H9 (cell line): Measurements from ENCODE around the gene TMEM50B. TPM values are rescaled to one million over a fixed set of nuclear protein-coding genes. Genes with fewer than 3 reads are reported as not detected.
A peak's percentile ranks its signal among the peaks of the same experiment; 100 is the strongest.

ENCODE experiments used
- DNase-seq: peaks from one replicate; pipeline ENCODE4 v3.0.0-alpha.2; 2017
- H2AFZ ChIP-seq: one replicate; pipeline ENCODE4 v1.6.1; 2013; ENCODE audit warnings: mild to moderate bottlenecking, low read length, control low read depth, moderate library complexity
- H2AK5ac ChIP-seq: 2 replicates; pipeline ENCODE4 v1.6.1; 2013; ENCODE audit warnings: low read length, control low read depth, mixed read lengths; ENCODE audit not compliant: insufficient read length
- H2BK120ac ChIP-seq: one replicate; pipeline ENCODE4 v1.6.1; 2013; ENCODE audit warnings: low read depth, mild to moderate bottlenecking, low read length, control low read depth, inconsistent platforms; ENCODE audit not compliant: poor library complexity, severe bottlenecking
- H2BK12ac ChIP-seq: 2 replicates; pipeline ENCODE4 v1.6.1; 2013; ENCODE audit warnings: low read length, control low read depth, mixed read lengths, low read depth; ENCODE audit not compliant: insufficient read length
- H2BK15ac ChIP-seq: 2 replicates; pipeline ENCODE4 v1.6.1; 2013; ENCODE audit warnings: low read depth, low read length, control low read depth
- H2BK20ac ChIP-seq: one replicate; pipeline ENCODE4 v1.6.1; 2013; ENCODE audit warnings: low read depth, mild to moderate bottlenecking, low read length, control low read depth, inconsistent platforms; ENCODE audit not compliant: poor library complexity, severe bottlenecking
- H2BK5ac ChIP-seq: 2 replicates; pipeline ENCODE4 v1.6.1; 2013; ENCODE audit warnings: low read length, control low read depth, mixed read lengths; ENCODE audit not compliant: insufficient read length
- H3K14ac ChIP-seq: 2 replicates; pipeline ENCODE4 v1.6.1; 2013; ENCODE audit warnings: low read length, control low read depth; ENCODE audit not compliant: insufficient read depth
- H3K18ac ChIP-seq: 2 replicates; pipeline ENCODE4 v1.6.1; 2013; ENCODE audit warnings: low read depth, mild to moderate bottlenecking, mixed read lengths, low read length, control low read depth; ENCODE audit not compliant: insufficient read length
- H3K23ac ChIP-seq: 2 replicates; pipeline ENCODE4 v1.6.1; 2013; ENCODE audit warnings: low read length, control low read depth, mixed read lengths, low read depth; ENCODE audit not compliant: insufficient read length
- H3K23me2 ChIP-seq: 2 replicates; pipeline ENCODE4 v1.6.1; 2013; ENCODE audit warnings: low read depth, mild to moderate bottlenecking, mixed read lengths, low read length, control low read depth; ENCODE audit not compliant: insufficient read length, poor library complexity, severe bottlenecking
- H3K27ac ChIP-seq: 2 replicates; pipeline ENCODE4 v1.5.1; 2013; ENCODE audit warnings: low read length, control low read depth, mixed read lengths, low read depth; ENCODE audit not compliant: insufficient read length
- H3K27me3 ChIP-seq: 2 replicates; pipeline ENCODE4 v1.6.1; 2013; ENCODE audit warnings: low read length, control low read depth, inconsistent platforms; ENCODE audit not compliant: insufficient read depth
- H3K4ac ChIP-seq: 2 replicates; pipeline ENCODE4 v1.6.1; 2013; ENCODE audit warnings: low read depth, mild to moderate bottlenecking, control low read depth, inconsistent platforms, low read length, moderate library complexity
- H3K4me1 ChIP-seq: 2 replicates; pipeline ENCODE4 v1.6.1; 2013; ENCODE audit warnings: low read length, control low read depth, inconsistent platforms; ENCODE audit not compliant: insufficient read depth
- H3K4me2 ChIP-seq: 2 replicates; pipeline ENCODE4 v1.6.1; 2013; ENCODE audit warnings: low read length, control low read depth, mixed read lengths; ENCODE audit not compliant: insufficient read length, insufficient read depth
- H3K56ac ChIP-seq: 2 replicates; pipeline ENCODE4 v1.6.1; 2013; ENCODE audit warnings: low read depth, mild to moderate bottlenecking, mixed read lengths, low read length, control low read depth; ENCODE audit not compliant: insufficient read length
- H3K79me1 ChIP-seq: 2 replicates; pipeline ENCODE4 v1.6.1; 2013; ENCODE audit warnings: low read depth, mild to moderate bottlenecking, moderate library complexity, low read length, control low read depth, inconsistent platforms; ENCODE audit not compliant: insufficient read depth, poor library complexity, severe bottlenecking
- H3K79me2 ChIP-seq: 2 replicates; pipeline ENCODE4 v1.6.1; 2013; ENCODE audit warnings: low read length, control low read depth, inconsistent platforms; ENCODE audit not compliant: insufficient read depth
- H3K9ac ChIP-seq: 2 replicates; pipeline ENCODE4 v1.6.1; 2013; ENCODE audit warnings: low read length, control low read depth, mixed read lengths; ENCODE audit not compliant: insufficient read length; ENCODE audit errors: extremely low read depth
- H3K9me3 ChIP-seq: one replicate; pipeline ENCODE4 v1.6.1; 2013; ENCODE audit warnings: low read depth, low read length, inconsistent platforms; ENCODE audit not compliant: control insufficient read depth
- H3T11ph ChIP-seq: one replicate; pipeline ENCODE4 v1.6.1; 2013; ENCODE audit warnings: mild to moderate bottlenecking, low read length, control low read depth, inconsistent platforms
- H4K20me1 ChIP-seq: one replicate; pipeline ENCODE4 v1.6.1; 2013; ENCODE audit not compliant: control insufficient read depth, insufficient read length, insufficient read depth
- H4K5ac ChIP-seq: 2 replicates; pipeline ENCODE4 v1.6.1; 2013; ENCODE audit warnings: low read depth, mild to moderate bottlenecking, mixed read lengths, low read length, control low read depth; ENCODE audit not compliant: insufficient read length
- H4K8ac ChIP-seq: replicated peaks from 2 replicates; pipeline ENCODE4 v1.6.1; 2013; ENCODE audit warnings: low read length, control low read depth, mixed read lengths, low read depth; ENCODE audit not compliant: insufficient read length
- H4K91ac ChIP-seq: 2 replicates; pipeline ENCODE4 v1.6.1; 2013; ENCODE audit warnings: low read depth, mild to moderate bottlenecking, moderate library complexity, mixed read lengths, low read length, control low read depth; ENCODE audit not compliant: insufficient read length
- H3K27ac Mint-ChIP-seq, 3 experiments: 2 replicates in 2 of 3; 3 replicates in 1 of 3; pipeline ENCODE4 v1.8.0; 2020 to 2021; ENCODE audit warnings: mixed read lengths in 3 of 3, mild to moderate bottlenecking in 1 of 3, moderate library complexity in 1 of 3
- H3K27me3 Mint-ChIP-seq: 2 replicates; pipeline ENCODE4 v1.8.0; 2021; ENCODE audit warnings: low read depth, mild to moderate bottlenecking, moderate library complexity, mixed read lengths
- H3K36me3 Mint-ChIP-seq, 3 experiments: 2 replicates in 2 of 3; 3 replicates in 1 of 3; pipeline ENCODE4 v1.8.0; 2020 to 2021; ENCODE audit warnings: low read depth in 3 of 3, mixed read lengths in 3 of 3; ENCODE audit not compliant: insufficient read depth in 1 of 3
- H3K4me1 Mint-ChIP-seq, 2 experiments: 2 replicates each; pipeline ENCODE4 v1.8.0; 2020; ENCODE audit warnings: mixed read lengths in 2 of 2
- H3K4me3 Mint-ChIP-seq, 2 experiments: 2 replicates in 1 of 2; 3 replicates in 1 of 2; pipeline ENCODE4 v1.8.0; 2020 to 2021; ENCODE audit warnings: mild to moderate bottlenecking in 2 of 2, mixed read lengths in 2 of 2, moderate library complexity in 1 of 2
- H3K9me3 Mint-ChIP-seq, 2 experiments: 2 replicates in 1 of 2; 3 replicates in 1 of 2; pipeline ENCODE4 v1.8.0; 2020; ENCODE audit warnings: mild to moderate bottlenecking in 2 of 2, mixed read lengths in 2 of 2, moderate library complexity in 1 of 2
- WGBS: extraction: QIAGEN DNeasy Blood & Tissue Kit; methylation state at CpG from one replicate; pipeline ENCODE4 v1.1.7; 2013; ENCODE audit warnings: missing lambda C conversion rate, low lambda C conversion rate, mixed read lengths; ENCODE audit not compliant: insufficient read length; ENCODE audit errors: extremely low coverage; 5-methylcytosine and 5-hydroxymethylcytosine counted together
- total RNA-seq: library from RNA; stranded (reverse); gene quantifications from 2 replicates; pipeline ENCODE4 v1.2.1, GENCODE V29; 2021
- TF ChIP-seq, protein P1 (sequence below): fragments of 200-600 bp; sonication (generic); conservative IDR thresholded peaks from 3 replicates; pipeline ENCODE4 v1.8.0; 2021; ENCODE audit warnings: antibody characterized with exemption, mild to moderate bottlenecking

Gene TMEM50B
- total RNA-seq, 1 experiment from 2014 or later: 17.6 TPM

GRCh38 chr21:33403786-33404585, 75.8 kb downstream of the TMEM50B start:
- H3K9ac ChIP-seq: peak overlapping the region; percentile 56
- no peak overlapping the region for H2AFZ ChIP-seq
- TF ChIP-seq, protein P1, sequence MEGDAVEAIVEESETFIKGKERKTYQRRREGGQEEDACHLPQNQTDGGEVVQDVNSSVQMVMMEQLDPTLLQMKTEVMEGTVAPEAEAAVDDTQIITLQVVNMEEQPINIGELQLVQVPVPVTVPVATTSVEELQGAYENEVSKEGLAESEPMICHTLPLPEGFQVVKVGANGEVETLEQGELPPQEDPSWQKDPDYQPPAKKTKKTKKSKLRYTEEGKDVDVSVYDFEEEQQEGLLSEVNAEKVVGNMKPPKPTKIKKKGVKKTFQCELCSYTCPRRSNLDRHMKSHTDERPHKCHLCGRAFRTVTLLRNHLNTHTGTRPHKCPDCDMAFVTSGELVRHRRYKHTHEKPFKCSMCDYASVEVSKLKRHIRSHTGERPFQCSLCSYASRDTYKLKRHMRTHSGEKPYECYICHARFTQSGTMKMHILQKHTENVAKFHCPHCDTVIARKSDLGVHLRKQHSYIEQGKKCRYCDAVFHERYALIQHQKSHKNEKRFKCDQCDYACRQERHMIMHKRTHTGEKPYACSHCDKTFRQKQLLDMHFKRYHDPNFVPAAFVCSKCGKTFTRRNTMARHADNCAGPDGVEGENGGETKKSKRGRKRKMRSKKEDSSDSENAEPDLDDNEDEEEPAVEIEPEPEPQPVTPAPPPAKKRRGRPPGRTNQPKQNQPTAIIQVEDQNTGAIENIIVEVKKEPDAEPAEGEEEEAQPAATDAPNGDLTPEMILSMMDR: no peak
- no peak overlapping the region for H3K56ac ChIP-seq
- no peak overlapping the region for H2BK15ac ChIP-seq
- H2AK5ac ChIP-seq: no peak overlapping the region
- no peak overlapping the region for H3K23ac ChIP-seq
- peak overlapping the region; percentile 70 for H3K18ac ChIP-seq
- H3K36me3 Mint-ChIP-seq: peaks cover 0 to 15% (median 8%) of the 10 kb centered on the region in 3 experiments; a peak in 5 of 7 replicates
- H3K4ac ChIP-seq: no peak overlapping the region
- H3K4me1 ChIP-seq: peaks cover 4% of the 10 kb centered on the region; the same call in 1 of the 2 replicates
- H2BK120ac ChIP-seq: no peak overlapping the region
- H3K4me2 ChIP-seq: peak overlapping the region; percentile 63
- H3T11ph ChIP-seq: no peak overlapping the region
- H3K27ac ChIP-seq: no peak overlapping the region
- H2BK12ac ChIP-seq: no peak overlapping the region
- no peaks in the 10 kb centered on the region; a peak in 1 of 5 replicates for H3K9me3 Mint-ChIP-seq
- no peaks in the 10 kb centered on the region for H3K9me3 ChIP-seq
- H4K20me1 ChIP-seq: no peaks in the 10 kb centered on the region
- no peak overlapping the region for H4K91ac ChIP-seq
- peak overlapping the region in 2 of 3 experiments; percentile 76 to 91; a peak in 4 of 7 replicates for H3K27ac Mint-ChIP-seq
- H3K27me3 Mint-ChIP-seq: peaks cover 4% of the 10 kb centered on the region; the same call in 1 of the 2 replicates
- H3K4me1 Mint-ChIP-seq: peaks cover 11 to 15% of the 10 kb centered on the region in 2 experiments
- peak; percentile 49 for DNase-seq
- H2BK5ac ChIP-seq: no peak overlapping the region
- H4K8ac ChIP-seq: no peak overlapping the region
- H3K27me3 ChIP-seq: no peaks in the 10 kb centered on the region
- no peak overlapping the region for H2BK20ac ChIP-seq
- peaks cover 12% of the 10 kb centered on the region for H3K23me2 ChIP-seq
- no CpG with 5 or more reads among the region's 47 CpGs for WGBS
- H3K14ac ChIP-seq: peak overlapping the region; percentile 69
- H3K79me2 ChIP-seq: peaks cover 5% of the 10 kb centered on the region; the same call in 1 of the 2 replicates
- no peaks in the 10 kb centered on the region for H3K79me1 ChIP-seq
- H3K4me3 Mint-ChIP-seq: peak overlapping the region; percentile 90 to 94
- H4K5ac ChIP-seq: no peak overlapping the region
